GM12878 (cell line): ENCODE results near the gene SENP8. TPM values are rescaled to one million over a fixed set of nuclear protein-coding genes. Genes with fewer than 3 reads are reported as not detected.
A peak's percentile ranks its signal among the peaks of the same experiment; 100 is the strongest.

Source experiments
- CREB1 ChIP-seq: IDR thresholded peaks from 2 replicates; pipeline ENCODE4 v1.6.1; 2012; ENCODE audit warnings: low read depth, mild to moderate bottlenecking, inconsistent platforms
- CTCF ChIP-seq, 3 experiments: IDR thresholded peaks in 2 of 3; conservative IDR thresholded peaks in 1 of 3; 2 replicates each; pipeline ENCODE4 v1.5.1; 2011; ENCODE audit warnings: low read depth in 3 of 3, low read length in 3 of 3, mild to moderate bottlenecking in 3 of 3, control low read depth in 2 of 3, moderate library complexity in 2 of 3, inconsistent platforms in 1 of 3, mixed read lengths in 1 of 3; ENCODE audit not compliant: control insufficient read depth in 2 of 3, insufficient read depth in 1 of 3; ENCODE audit errors: extremely low read depth in 1 of 3
- FOS ChIP-seq: IDR thresholded peaks from 3 replicates; pipeline ENCODE4 v1.6.1; 2011; ENCODE audit warnings: borderline replicate concordance; ENCODE audit not compliant: insufficient read length; ENCODE audit errors: extremely low read depth
- HDAC2 ChIP-seq: fragments of 200-600 bp; sonication (generic); IDR thresholded peaks from 2 replicates; pipeline ENCODE4 v1.6.1; 2017
- IKZF1 ChIP-seq: fragments of 450-650 bp; conservative IDR thresholded peaks from 2 replicates; pipeline ENCODE4 v1.6.1; 2017; ENCODE audit warnings: antibody characterized with exemption, mild to moderate bottlenecking
- MLLT1 ChIP-seq: fragments of 450-650 bp; IDR thresholded peaks from 2 replicates; pipeline ENCODE4 v1.6.1; 2016; ENCODE audit warnings: mild to moderate bottlenecking
- NBN ChIP-seq: fragments of 450-650 bp; IDR thresholded peaks from 2 replicates; pipeline ENCODE4 v1.6.1; 2016
- POU2F2 ChIP-seq: IDR thresholded peaks from 3 replicates; pipeline ENCODE4 v1.6.1; 2011; ENCODE audit warnings: low read depth, mild to moderate bottlenecking, low read length, borderline replicate concordance
- SIX5 ChIP-seq: IDR thresholded peaks from 2 replicates; pipeline ENCODE4 v1.6.1; 2011; ENCODE audit warnings: mild to moderate bottlenecking, low read depth, low read length, moderate library complexity; ENCODE audit not compliant: severe bottlenecking
- SMARCA5 ChIP-seq: fragments of 450-650 bp; IDR thresholded peaks from 2 replicates; pipeline ENCODE4 v1.6.1; 2017; ENCODE audit warnings: mild to moderate bottlenecking
- SMC3 ChIP-seq: IDR thresholded peaks from 2 replicates; pipeline ENCODE4 v1.6.1; 2011; ENCODE audit warnings: low read length, improper control_type of control experiment, borderline replicate concordance
- YY1 ChIP-seq: IDR thresholded peaks from 2 replicates; pipeline ENCODE4 v1.6.1; 2011; ENCODE audit warnings: low read depth, mild to moderate bottlenecking, low read length
- polyA plus RNA-seq, 11 experiments: library from polyadenylated mRNA; depleted of rRNA in 4 of 11; unstranded in 6 of 11; stranded (reverse) in 5 of 11; fragments of >200 nt; fragmentation: Nextera tagmentation in 4 of 11; fragmentation: Illumina TruSeq in 1 of 11; extraction: Ambion mirVana in 4 of 11; extraction: Trizol in 1 of 11; gene quantifications; 1 replicate in 1 of 11; 2 replicates in 10 of 11; pipeline versions ENCODE4 v1.2.1 to v1.2.3, GENCODE V29; 2011 to 2016; ENCODE audit warnings: inconsistent platforms in 2 of 11, missing spikeins in 2 of 11, low read depth in 1 of 11
- total RNA-seq, 4 experiments: library from RNA; depleted of rRNA in 3 of 4; stranded (reverse); fragments of >200 nt in 3 of 4; fragmentation: Illumina TruSeq in 1 of 4; extraction: Trizol in 1 of 4; gene quantifications; 2 replicates each; pipeline versions ENCODE4 v1.2.1 to v1.2.3, GENCODE V29; 2013 to 2021
- TF ChIP-seq, protein P1 (sequence below): fragments of 450-650 bp; IDR thresholded peaks from 2 replicates; pipeline ENCODE4 v1.6.1; 2017; ENCODE audit warnings: mild to moderate bottlenecking, moderate library complexity

Gene SENP8
- total and polyA plus RNA-seq, 10 of the 15 experiments (the other 5 are each of a cell fraction or from before 2014, with no cell fraction given) = 0.87 to 5.6 (median 2.2) TPM

DNA sequence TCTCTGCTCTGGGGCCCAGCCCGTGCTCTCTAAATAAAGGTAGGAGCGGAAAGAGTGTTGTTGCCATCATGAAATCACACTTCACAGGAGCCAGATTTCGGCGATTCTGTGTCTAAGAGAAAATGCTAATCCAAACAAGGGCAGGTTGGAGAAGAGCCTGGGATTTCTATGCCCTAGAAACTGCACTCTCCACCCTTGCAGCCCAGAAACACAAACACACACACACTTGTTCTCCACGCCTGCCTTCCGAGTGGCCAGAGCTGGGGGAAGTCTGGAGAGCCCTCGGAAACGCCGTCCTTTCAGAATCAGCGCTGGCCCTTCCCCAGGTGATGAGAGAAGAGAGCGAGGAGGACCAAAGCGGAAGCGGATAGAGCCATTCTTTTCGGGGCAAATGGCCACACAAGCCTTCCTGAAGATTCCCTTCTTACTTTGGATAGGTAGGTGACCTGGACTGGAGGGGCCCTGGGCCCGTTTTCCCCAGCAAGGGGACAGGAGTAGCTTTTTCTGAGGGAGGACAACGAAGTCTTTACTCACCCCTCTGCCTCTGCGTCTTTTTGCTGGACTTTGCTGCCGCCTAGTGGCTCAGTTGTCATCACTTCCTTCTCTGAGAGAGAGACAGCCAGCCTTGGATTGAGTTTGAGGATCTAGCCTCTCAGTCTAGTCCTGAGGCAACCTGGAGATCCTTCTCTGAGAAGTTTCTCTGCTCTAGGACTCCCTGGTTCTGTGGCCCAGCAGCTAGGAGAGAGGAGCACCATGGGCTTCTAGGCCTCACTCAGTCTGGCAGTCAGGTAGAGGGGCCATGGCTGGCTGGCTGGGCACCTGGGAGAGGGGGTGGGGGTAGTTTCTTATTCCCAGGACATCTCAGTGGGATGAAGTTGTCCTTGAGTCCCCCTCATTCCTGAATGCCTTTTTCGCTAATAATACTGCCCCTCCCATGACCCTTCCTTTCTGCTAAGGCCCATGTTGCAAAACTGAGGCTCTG lies 37.7 kb downstream of the SENP8 start (continued):
- TF ChIP-seq SMARCA5 (peak; percentile 70; the same call in 1 of the 2 replicates), CREB1 (0 out of 2 replicates have a peak, but pooled peaks have one; percentile 35), SIX5 (no peak), YY1 (peak; percentile 68), NBN (0 out of 2 replicates have a peak, but pooled peaks have one; percentile 38), SMC3 (peak; percentile 93), POU2F2 (no peak), CTCF (IDR thresholded peaks at IDR 0.05 in 2 of 3, conservative IDR thresholded peaks at IDR 0.05 in 1 of 3; ENCODE audit: control insufficient read depth in 2 of 3, extremely low read depth in 1 of 3, insufficient read depth in 1 of 3, low read depth in 3 of 3, low read length in 3 of 3) (peak; percentile 88 to 96 (median 94)), FOS (no peak), HDAC2 (no peak), IKZF1 (peak; percentile 36; the same call in 1 of the 2 replicates), MLLT1 (0 out of 2 replicates have a peak, but pooled peaks have one; percentile 29)
- TF ChIP-seq, protein P1, sequence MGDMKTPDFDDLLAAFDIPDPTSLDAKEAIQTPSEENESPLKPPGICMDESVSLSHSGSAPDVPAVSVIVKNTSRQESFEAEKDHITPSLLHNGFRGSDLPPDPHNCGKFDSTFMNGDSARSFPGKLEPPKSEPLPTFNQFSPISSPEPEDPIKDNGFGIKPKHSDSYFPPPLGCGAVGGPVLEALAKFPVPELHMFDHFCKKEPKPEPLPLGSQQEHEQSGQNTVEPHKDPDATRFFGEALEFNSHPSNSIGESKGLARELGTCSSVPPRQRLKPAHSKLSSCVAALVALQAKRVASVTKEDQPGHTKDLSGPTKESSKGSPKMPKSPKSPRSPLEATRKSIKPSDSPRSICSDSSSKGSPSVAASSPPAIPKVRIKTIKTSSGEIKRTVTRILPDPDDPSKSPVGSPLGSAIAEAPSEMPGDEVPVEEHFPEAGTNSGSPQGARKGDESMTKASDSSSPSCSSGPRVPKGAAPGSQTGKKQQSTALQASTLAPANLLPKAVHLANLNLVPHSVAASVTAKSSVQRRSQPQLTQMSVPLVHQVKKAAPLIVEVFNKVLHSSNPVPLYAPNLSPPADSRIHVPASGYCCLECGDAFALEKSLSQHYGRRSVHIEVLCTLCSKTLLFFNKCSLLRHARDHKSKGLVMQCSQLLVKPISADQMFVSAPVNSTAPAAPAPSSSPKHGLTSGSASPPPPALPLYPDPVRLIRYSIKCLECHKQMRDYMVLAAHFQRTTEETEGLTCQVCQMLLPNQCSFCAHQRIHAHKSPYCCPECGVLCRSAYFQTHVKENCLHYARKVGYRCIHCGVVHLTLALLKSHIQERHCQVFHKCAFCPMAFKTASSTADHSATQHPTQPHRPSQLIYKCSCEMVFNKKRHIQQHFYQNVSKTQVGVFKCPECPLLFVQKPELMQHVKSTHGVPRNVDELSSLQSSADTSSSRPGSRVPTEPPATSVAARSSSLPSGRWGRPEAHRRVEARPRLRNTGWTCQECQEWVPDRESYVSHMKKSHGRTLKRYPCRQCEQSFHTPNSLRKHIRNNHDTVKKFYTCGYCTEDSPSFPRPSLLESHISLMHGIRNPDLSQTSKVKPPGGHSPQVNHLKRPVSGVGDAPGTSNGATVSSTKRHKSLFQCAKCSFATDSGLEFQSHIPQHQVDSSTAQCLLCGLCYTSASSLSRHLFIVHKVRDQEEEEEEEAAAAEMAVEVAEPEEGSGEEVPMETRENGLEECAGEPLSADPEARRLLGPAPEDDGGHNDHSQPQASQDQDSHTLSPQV = no peak
- TF ChIP-seq, all 136 proteins: peak for 19
